SK-MEL-5 (cell line): ENCODE data around the gene CSRP1. TPM values are rescaled to one million over a fixed set of nuclear protein-coding genes. Genes with fewer than 3 reads are reported as not detected.

Source experiments
- DNase-seq: peaks from one replicate; pipeline ENCODE4 v3.0.0-alpha.2; 2016; ENCODE audit warnings: low read depth, low spot score
- in situ Hi-C: cut with HindIII; loops from 2 replicates; pipeline ENCODE4 v1.10.0; 2016; ENCODE audit warnings: low sequenced_read_pairs, high pct_unique_total_duplicates, low pct_unique_long_range_greater_than_20kb
- total RNA-seq: library from RNA; depleted of rRNA; stranded (reverse); fragments of >200 nt; shearing (Covaris generic); gene quantifications from 2 replicates; pipeline ENCODE4 v1.2.3, GENCODE V29; 2014; rRNA removed

The CSRP1 gene
- total RNA-seq, 1 experiment from 2014 or later: 67.0 TPM

DNA sequence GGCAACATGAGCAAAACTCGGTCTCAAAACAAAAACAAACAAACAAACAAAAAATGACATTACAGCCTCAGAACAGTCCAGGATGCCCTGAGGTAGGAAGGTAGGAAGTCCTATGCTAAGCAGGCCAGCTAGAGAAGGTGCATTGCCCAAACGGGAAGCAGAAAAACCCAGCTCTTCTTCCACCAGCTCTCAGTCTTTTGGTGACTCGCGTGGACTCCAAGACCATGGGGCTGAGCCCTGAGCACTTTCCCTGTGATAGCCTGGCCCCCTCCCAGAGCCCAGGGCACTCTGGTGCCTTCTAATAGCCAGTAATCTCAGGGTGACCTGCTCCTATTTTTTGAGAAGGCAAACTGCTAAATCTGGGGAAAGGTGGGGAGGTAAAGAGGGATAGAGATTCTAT, 54.1 kb downstream of the CSRP1 start:
- DNase-seq: no peak
- in situ Hi-C loops: no loop called here

GRCh38 chr1:201450721-201451291, 56.1 kb downstream of the CSRP1 start:
- DNase-seq: peak; percentile 24
- in situ Hi-C loops: no loop called here

DNA sequence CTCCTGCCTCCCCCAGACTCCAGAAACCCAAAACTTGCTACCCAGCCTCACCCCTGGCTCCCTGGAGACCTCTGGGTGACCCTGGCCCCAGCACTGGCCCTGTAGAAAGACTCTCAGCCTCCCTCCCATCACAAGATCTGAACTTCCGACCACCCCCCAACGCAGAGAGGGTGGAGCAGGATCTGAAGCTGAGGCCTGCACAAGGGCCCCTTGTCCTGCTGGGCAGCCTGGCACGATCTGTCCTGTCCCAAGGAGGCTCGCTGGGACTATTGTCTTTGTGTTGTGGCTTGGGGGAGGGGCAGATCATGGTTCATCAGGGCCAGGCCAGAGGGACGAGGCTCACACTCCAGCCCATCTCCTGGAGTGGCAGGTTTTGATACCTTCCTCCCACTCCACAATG, 57.9 kb downstream of the CSRP1 start:
- in situ Hi-C loops: no loop called here
- peak; percentile 75 for DNase-seq

GRCh38 chr1:201447903-201448871, 58.7 kb downstream of the CSRP1 start:
- in situ Hi-C loops: no loop called here
- peak; percentile 87 for DNase-seq

DNA sequence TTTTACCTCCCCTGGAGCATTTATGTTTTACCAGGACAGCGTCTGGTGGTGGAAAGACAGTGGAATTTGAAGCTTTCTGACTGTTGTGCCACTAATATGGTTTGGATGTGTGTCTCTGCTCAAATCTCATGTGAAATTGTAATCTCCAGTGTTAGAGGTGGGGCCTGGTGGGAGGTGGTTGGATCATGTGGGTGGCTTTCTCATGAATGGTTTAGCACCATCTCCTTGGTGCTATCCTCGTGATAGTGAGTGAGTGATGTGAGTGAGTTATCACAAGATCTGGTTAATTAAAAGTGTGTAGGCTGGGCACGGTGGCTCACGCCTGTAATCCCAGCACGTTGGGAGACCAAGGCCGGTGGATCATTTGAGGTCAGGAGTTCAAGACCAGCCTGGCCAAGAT, 61.6 kb downstream of the CSRP1 start:
- in situ Hi-C loops: no loop called here
- peak; percentile 64 for DNase-seq

- in situ Hi-C loops: no loop called here
Observed at GRCh38 chr1:201444792-201445191, 62.1 kb downstream of the CSRP1 start.

GRCh38 chr1:201443747-201444146, 63.2 kb downstream of the CSRP1 start:
- in situ Hi-C loops: no loop called here
- no peak for DNase-seq

More at GRCh38 chr1:201444792-201445191, 62.1 kb downstream of the CSRP1 start:
- peak; percentile 45 for DNase-seq

DNA sequence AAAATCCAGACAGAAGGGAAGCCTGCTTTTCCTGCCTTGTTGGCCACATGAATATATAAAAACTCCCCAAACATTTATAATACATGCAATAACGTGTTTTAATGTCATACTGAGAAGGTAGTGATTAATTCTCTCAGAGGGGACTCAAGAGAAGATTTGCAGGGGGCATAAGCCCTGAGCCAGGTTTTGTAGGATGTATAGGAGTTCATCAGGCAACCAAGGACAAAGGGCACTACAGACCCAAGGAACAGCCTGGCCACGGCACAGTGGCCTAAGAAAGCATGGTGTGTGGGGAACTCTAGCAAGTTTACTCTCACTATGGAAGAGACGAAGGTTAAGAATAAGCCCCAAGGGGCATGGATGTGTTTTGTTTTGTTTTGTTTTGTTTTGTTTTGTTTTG, 70.0 kb downstream of the CSRP1 start:
- in situ Hi-C loops: no loop called here

DNA sequence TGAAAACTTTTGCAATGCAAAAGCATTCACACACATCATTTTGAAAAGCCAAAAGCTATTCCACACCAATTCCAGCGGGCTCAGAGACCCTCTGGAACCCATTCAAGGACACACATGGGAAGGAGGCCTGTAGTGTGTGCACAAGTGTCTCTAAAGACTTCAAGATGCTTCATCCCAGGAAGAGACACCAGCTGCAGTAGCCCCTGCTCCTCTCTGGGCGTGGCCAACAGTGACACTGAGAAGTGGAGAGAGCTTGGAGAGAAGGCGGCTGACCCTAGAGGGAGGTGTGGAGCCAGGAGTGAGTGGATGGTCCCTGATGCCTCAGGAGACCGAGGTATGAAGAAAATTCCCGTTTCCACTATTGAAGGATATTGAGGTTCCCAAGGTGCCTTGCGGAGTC, 70.5 kb downstream of the CSRP1 start:
- in situ Hi-C loops: no loop called here
- peak; percentile 60 for DNase-seq

More for the DNA sequence above, 70.0 kb downstream of the CSRP1 start:
- DNase-seq: no peak

- in situ Hi-C loops: no loop called here
- DNase-seq: no peak
Observed at GRCh38 chr1:201434266-201434665, 72.7 kb downstream of the CSRP1 start.

DNA sequence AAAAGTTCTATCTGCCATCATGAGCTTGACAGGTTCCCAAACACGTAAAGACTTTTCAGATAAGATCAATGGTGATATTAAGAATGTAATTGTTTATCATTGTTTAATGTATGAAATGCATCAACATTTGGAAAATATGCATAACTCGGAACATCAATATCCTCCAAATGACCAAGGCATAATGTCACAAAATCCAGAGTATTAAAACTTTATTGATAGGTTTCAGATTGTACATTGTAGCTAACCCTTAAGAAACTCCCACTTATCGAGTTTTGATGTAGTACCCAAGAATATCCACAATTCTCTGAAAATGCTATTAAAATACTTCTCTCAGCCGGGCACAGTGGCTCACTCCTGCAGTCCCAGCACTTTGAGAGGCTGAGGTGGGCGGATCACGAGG, 73.3 kb downstream of the CSRP1 start:
- DNase-seq: no peak
- in situ Hi-C loops: no loop called here

Other genes with a start within 250 kb of the CSRP1 start
- not detected in 2 replicates for gene PKP1, start 223.6 kb downstream of the CSRP1 start, total RNA-seq
- gene TNNT2, start 129.4 kb downstream of the CSRP1 start, total RNA-seq: not detected in 2 replicates
- gene LAD1, start 107.8 kb downstream of the CSRP1 start, total RNA-seq: 0.34 and 0.83 TPM in 2 replicates
- gene TNNI1, start 85.4 kb downstream of the CSRP1 start, total RNA-seq: not detected in 2 replicates
- gene PHLDA3, start 37.9 kb downstream of the CSRP1 start, total RNA-seq: 36.1 and 36.9 TPM in 2 replicates
- gene NAV1, start 32.0 kb upstream of the CSRP1 start, total RNA-seq: 13.7 and 15.3 TPM in 2 replicates